HG03060 (cell line): ENCODE data around the gene PSD2.

Source experiments
- ATAC-seq: cut with Tn5 transposase; IDR thresholded peaks from one replicate; pipeline ENCODE4 v1.9.1; 2021; ENCODE audit warnings: low read depth, moderate number of reproducible peaks; ENCODE audit not compliant: unreplicated experiment

PSD2 gene

DNA sequence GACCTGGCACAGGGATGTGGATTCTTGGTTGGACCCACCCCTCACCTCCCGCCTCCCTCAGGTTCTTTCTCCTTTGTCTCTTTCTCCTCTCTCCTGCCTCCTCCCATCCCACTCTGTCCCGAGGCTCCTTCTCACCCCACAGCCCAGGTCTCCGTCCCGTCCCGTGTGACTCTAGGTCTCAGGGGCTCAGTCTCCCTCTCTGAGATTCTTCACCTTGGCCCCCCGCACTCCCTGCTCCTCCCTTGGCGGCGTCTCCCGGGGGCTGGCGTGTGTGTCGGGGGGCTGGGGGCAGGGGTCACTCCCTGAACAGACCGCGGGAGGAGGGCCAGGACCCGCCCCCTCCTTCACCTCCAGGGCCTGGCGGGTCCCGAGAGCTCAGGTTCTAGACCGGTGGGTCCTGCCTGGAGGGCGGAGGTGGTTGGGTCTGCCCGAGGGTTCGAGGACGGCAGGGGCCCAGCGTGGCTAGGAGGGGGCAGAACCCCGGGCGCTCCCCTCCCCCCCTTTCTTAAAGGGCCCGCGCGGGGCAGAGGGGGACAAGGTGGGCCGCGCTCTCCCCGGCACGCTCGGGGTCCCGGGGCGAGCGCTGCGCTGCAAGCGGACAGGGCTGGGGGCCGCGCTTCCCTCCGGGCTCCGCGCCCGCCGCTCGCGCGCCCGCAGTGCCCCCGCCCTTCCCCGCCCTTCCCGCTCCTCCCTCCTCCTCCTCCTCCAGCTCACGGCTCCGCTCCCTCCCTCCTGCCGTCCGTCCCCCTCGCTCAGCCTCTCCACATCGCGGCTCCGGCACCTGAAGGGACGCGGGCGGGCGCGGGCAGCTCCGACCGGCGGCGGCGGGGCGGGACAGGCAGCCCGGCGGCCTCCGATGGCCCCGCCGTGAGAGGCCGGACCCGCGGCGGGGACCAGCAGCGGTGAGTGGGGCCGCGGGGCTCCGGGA is at the start of gene PSD2:
PSD2 (plus strand) TSS at position 735 of the 928 bp plus-strand sequence. CDS start 13,633 bp downstream, outside the sequence.
- no peak for ATAC-seq

DNA sequence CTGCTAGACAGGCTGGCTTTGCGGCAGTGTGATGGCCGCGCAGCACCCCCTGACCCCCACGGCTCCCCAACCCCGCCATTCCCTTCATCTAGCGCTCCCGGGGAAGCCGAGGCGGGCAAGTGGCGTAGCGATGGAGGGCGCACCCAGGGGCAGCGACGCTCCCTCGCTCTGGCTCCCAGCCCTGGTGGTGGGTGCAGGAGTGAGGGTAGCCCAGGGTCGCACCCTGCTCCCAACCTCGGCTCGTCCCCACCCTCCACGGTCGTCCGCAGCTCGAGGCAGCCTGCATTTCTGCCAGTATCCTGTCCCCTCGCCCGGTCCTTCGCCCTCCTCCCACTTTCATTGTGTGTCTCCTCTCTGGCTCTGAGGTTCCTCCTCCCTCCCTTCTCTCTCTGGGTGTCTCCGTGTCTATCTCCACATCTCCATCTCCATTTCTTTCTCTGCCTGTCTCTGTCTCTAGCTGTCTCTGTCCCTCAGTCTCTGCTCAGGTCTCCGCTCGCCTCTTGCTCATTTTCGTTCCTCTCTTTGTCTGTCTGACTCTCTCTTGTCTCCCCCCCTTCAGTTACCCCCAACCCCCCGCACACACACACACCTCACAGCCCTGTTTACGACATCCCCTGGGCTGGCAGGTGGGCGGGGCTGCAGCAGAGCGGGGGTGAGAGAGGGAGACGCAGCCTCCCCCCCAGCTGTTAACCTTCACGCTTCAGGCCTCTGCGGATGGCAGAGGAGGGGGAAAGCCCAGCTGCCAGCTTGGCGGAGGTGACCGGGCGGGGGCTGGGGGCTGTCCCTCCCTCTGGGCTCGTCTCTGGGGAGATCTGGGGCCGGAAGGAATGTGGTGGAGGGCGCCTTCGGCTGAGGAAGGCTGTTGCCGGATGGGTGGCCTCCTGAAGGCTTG is 48.7 kb upstream of the PSD2 start:
- ATAC-seq, result peak; percentile 25

DNA sequence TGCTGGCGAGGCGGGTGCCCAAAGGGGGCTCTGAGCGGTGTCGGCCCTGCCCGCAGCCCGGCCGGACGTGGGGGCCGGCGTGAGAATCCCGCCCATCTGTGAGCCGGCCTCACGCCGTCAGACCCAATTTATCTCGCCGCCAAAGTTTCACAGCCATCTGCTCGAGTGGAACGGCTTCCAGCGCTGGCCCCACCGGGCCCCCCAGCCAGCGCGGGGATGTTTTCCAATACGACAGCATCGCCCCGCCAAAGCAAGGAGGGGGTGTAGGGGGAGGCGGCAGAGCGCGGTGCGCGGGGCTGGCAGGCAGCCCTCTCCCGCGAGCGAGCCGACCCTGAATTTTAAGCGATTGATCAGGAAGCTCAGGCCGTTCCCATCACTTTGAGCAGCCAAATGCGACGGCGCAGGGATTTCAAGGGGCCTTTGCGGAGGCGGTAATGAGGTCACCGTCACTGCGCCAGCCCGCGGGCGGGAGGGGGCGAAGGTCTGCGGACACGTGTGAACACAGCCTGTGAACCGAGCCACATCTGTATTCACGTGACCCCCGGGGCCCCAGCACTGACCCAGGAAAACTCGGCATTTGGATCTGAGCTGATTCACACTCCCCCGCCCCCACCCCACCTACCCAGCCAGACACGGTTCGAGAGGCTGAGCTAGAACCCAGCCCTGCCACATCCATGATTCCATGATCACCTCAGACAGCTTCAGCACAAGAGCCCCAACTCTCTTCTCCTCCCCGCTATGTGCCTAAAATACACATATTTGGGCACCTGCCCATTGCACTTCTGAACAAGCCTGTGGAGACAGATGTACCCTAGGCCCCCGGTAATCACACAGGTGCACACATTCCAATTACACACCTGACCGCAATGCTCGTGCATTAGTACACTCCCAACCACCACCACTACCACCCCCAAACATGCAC is 47.8 kb upstream of the PSD2 start:
- no peak for ATAC-seq

GRCh38 chr5:139748505-139748826 is 47.1 kb upstream of the PSD2 start:
- ATAC-seq, result no peak

DNA sequence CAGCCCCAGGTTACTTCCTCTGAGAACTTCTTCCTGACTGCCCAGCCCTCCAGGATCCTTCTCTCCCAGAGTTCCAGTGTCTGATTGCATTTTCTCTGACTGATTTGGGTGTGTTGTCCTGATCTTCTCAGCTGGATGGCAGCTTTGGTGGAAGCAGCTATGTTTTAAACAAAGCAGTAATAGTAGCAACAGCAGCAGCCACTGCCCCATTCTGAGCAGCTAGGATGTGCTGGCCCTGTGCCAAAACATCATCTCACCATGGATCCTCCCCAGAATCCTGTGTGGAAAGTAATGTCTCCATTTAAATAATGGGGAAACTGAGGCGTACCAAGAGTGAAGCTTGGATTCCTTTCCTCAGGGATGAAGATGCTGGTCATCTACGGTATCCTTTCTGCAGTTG is 46.4 kb upstream of the PSD2 start:
- no peak for ATAC-seq

DNA sequence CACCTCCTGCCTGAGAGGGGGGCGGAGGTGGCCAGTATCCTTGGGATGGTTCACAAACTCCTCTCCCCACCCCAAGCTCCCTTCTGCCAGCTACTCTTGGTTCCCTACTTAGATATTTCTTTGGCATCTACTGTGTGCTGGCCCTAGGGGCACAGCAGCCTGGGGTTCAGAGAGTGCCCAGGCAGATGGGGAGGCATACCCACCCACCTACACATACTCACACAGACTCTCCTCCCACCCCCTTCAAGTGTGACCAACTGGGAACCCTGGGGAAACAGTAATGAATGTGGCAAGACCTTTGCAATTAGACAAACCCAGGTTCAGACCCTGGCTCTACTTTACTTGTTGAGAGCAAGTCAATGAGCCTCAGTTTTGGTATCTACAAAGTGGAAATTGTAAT is 44.4 kb upstream of the PSD2 start:
- ATAC-seq, result no peak

DNA sequence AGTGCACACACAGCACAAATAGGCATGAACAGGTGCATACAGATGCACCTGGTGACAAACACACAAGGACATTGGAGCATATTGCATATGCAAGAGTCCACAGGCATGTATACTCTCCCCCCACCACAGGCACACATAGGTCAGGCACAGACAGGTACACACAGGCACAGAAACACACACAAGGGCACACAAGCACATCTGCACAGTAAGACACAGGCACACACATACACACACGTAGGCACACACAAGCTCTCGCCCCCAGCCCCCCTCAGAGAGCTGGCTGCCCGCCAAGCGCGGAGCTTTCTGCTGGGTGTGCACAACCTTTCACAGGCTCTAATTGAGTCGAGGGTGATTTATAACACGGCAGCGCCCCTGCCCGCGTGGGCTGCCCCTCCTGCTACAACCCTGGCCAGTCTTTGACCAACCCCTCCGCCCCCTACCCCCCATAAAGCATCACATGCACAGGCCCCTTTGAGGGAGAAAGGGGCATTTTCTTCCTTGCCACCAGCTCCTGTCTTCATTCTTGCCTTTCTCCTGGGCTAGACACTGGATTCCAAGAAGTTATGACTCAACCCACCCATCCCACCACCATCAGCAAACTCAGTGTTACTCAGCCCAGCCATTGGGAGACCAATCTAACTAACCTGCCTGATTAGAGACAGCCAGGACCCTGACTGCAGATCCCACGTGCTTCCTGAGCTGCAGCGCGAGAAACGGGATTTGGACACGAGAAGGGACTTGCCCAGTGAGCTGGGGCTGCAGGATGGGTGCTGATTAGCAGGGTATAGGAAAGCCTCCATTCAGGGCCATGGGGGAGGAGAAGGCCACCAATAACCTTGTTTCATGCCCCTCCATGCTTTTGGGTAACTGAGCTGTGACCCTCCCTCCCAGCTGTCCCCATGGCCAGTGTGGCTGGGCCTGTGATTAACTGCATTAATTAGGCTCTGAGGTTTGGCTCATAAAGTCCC is 42.8 kb upstream of the PSD2 start:
- ATAC-seq, result no peak

GRCh38 chr5:139755892-139756671 is 39.5 kb upstream of the PSD2 start:
- no peak for ATAC-seq

- ATAC-seq, result no peak
Observed at GRCh38 chr5:139756971-139757370, 38.6 kb upstream of the PSD2 start.

GRCh38 chr5:139757727-139758509 is 37.7 kb upstream of the PSD2 start:
- no peak for ATAC-seq

DNA sequence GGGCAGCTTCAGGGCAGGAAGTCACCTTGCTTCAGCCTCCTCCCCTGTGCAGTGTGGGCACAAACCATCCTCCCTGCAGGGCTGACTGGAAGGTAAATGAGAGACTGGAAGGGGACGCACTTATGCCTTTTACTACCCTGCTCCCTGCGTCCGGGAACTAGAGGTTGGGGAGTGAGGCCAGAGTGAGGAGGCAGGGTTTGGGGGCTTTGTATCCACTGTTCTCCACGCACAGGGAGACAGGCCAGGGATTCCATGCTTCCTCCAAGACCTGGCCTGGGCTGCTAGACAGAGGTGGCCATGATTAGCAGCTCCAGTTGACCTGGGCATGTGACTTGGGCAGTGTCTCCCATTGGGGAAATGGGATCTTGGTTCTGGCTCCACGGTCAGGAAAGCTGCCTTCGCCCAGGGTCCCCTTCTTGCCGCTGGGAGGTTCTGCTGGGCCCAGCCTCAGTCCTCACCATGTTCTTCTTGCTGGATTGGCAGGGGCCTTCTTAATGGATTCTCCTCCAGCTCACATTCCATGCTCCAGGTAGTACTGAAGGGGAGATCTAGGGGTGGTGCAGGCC is 37.0 kb upstream of the PSD2 start:
- ATAC-seq, result no peak

GRCh38 chr5:139759219-139759721 is 36.3 kb upstream of the PSD2 start:
- ATAC-seq, result no peak

DNA sequence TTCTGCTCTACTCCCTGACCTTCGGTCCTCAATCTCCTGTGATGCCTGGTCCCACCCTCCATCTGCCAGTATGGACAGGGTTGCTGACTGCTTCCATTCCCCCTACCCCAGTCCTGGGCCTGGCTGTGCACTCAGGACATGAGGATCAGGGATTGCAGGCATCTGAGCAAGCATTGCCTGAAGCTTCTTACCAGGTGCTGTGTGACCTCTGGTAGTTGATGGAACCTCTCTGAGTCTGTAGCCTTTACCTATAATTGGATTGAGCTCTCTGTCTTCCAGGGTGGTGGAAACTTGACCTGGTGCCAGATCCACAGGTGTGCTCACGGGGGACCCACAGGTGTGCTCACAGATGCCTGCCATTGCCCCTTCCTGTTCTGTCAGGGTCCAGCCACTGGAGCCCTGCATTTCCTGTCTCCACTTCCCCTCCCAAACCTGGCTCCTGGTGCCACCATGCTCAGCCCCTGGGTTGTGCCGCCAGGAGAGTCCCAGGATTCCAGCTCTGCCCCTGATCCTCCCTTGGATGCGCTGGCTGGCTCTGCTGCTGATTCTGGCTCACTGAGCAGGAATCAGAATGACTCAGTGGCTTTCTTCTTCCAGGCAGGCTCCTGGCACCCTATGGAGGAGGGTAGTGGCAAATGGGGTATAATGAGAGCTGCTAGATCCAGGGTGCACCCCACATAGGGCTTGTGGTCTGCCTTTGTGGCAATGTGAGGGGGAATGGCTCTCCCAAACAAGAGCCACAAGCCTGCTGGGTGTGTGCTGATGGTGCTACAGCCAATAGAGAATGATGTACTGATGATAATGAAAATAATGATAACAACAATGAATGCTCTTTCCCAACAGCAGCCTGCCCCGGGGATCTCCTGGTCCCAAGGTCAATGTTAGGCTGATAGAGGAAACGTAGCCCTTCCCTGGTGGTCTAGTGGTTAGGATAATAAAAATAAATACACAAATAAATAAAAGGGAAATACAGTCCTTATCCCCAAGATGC is 35.2 kb upstream of the PSD2 start:
- ATAC-seq, result no peak

DNA sequence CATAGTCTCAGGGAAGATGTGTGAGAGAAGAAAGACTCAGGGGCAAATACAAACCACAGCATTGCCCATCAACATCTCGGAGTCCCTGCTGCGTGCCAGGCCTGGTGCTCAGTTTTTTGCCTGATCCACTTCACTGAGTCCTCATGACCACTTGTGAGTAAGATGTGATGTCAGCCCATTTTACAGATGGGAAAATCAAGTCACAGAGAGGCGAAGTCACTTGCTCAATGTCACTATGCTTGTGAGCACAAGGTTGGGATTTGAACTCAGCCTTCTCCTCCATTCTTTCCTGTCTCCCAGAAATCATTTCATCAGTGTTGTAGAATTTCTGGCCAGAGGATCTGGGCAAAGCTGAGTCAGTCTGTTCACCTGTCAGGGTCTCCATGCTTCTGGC is 34.6 kb upstream of the PSD2 start:
- ATAC-seq, result no peak

DNA sequence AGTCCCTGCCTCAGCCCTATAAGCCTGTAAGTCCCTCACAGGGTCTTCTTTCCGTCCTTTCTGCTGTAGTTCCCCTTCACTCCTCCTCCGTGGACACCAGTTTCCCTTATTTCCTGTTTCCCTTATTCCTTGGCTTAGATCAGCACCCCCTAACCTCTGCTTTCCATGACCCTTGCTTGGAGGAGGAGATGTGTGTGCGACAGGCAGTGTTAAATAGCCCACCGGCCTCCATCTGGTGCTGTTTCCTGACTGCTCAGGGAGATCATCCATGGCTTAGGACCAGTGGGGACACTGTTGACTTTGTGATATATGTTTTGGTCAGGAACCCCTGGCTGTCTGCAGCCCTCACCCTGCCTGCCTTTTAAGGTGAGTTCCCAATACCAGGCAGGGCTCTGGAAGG is 34.1 kb upstream of the PSD2 start:
- no peak for ATAC-seq

GRCh38 chr5:139762615-139763170 is 32.9 kb upstream of the PSD2 start:
- ATAC-seq, result no peak
